ENCODE results near the gene NAGK. TPM values are rescaled to one million over a fixed set of nuclear protein-coding genes. Genes with fewer than 3 reads are reported as not detected.
A peak's percentile ranks its signal among the peaks of the same experiment; 100 is the strongest.
"Not testable (repeated sequence)": the region's sequence is repeated elsewhere in the genome, so short reads cannot be mapped to it uniquely, and the experiment has no call there.

NAGK gene
- total and polyA plus RNA-seq, 2 donors: 93.2 to 206 TPM

DNA sequence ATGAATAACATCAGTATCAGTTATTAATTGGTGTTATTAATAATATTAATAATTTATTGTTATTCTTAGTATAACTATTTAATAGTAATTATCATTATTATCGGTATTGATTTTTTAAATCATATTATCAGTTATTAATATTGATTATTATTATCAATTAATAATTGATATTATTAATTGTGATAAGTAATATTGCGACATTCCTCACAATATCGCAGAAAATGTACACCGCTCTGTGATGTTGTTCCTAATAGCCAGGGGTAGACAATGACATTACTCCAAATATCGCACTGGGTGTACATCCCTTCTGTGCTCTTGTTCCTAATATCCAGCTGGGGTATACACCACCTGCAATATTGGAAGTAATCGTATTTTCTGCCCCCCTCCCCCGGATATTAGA is 23.3 kb upstream of the NAGK start:
- H3K27me3 ChIP-seq (ENCODE audit: control insufficient read depth in 2 of 2, insufficient read depth in 1 of 2, low read length in 1 of 2): no peaks in the 10 kb centered on the region
- no peaks in the 10 kb centered on the region for H3K4me1 ChIP-seq (ENCODE audit: control insufficient read depth in 2 of 2, insufficient read depth in 2 of 2, low read length in 2 of 2)
- no peaks in the 10 kb centered on the region for H3K9me3 ChIP-seq (ENCODE audit: control insufficient read depth in 2 of 2, insufficient read depth in 1 of 2, low read length in 1 of 2)
- no peak overlapping the region for H3K27ac ChIP-seq (ENCODE audit: low read depth in 1 of 2, low read length in 1 of 2)
- H3K36me3 ChIP-seq (ENCODE audit: control insufficient read depth in 2 of 2, insufficient read depth in 2 of 2, low read length in 1 of 2): no peaks in the 10 kb centered on the region
- DNase-seq (ENCODE audit: low read depth in 6 of 9, low spot score in 9 of 9): no peak
- 97% methylated on average over 7 of the region's 7 CpGs for WGBS
- no peak overlapping the region for H3K4me3 ChIP-seq (ENCODE audit: low read length in 2 of 2)

GRCh38 chr2:71045865-71046548 is 22.4 kb upstream of the NAGK start:
- Histone ChIP-seq H3K27me3 (ENCODE audit: control insufficient read depth in 2 of 2, insufficient read depth in 1 of 2, low read length in 1 of 2) (no peaks in the 10 kb centered on the region), H3K9me3 (ENCODE audit: control insufficient read depth in 2 of 2, insufficient read depth in 1 of 2, low read length in 1 of 2) (no peaks in the 10 kb centered on the region), H3K27ac (ENCODE audit: low read depth in 1 of 2, low read length in 1 of 2) (no peak overlapping the region), H3K4me1 (ENCODE audit: control insufficient read depth in 2 of 2, insufficient read depth in 2 of 2, low read length in 2 of 2) (no peaks in the 10 kb centered on the region), H3K36me3 (ENCODE audit: control insufficient read depth in 2 of 2, insufficient read depth in 2 of 2, low read length in 1 of 2) (no peaks in the 10 kb centered on the region), H3K4me3 (ENCODE audit: low read length in 2 of 2) (no peak overlapping the region)
- no peak for DNase-seq (ENCODE audit: low read depth in 6 of 9, low spot score in 9 of 9)
- 80% methylated on average over 23 of the region's 23 CpGs for WGBS

GRCh38 chr2:71048096-71048495 is 20.4 kb upstream of the NAGK start:
- Histone ChIP-seq H3K36me3 (ENCODE audit: control insufficient read depth in 2 of 2, insufficient read depth in 2 of 2, low read length in 1 of 2) (no peaks in the 10 kb centered on the region), H3K4me3 (ENCODE audit: low read length in 2 of 2) (no peak overlapping the region), H3K9me3 (ENCODE audit: control insufficient read depth in 2 of 2, insufficient read depth in 1 of 2, low read length in 1 of 2) (no peaks in the 10 kb centered on the region), H3K27me3 (ENCODE audit: control insufficient read depth in 2 of 2, insufficient read depth in 1 of 2, low read length in 1 of 2) (no peaks in the 10 kb centered on the region), H3K4me1 (ENCODE audit: control insufficient read depth in 2 of 2, insufficient read depth in 2 of 2, low read length in 2 of 2) (no peaks in the 10 kb centered on the region), H3K27ac (ENCODE audit: low read depth in 1 of 2, low read length in 1 of 2) (no peak overlapping the region)
- DNase-seq (ENCODE audit: low read depth in 6 of 9, low spot score in 9 of 9): no peak
- WGBS: 81% methylated on average over 7 of the region's 7 CpGs

- 90% methylated on average over 10 of the region's 10 CpGs for WGBS
- H3K4me3 ChIP-seq (ENCODE audit: low read length in 2 of 2); DNase-seq (ENCODE audit: low read depth in 6 of 9, low spot score in 9 of 9); H3K4me1 ChIP-seq (ENCODE audit: control insufficient read depth in 2 of 2, insufficient read depth in 2 of 2, low read length in 2 of 2); H3K9me3 ChIP-seq (ENCODE audit: control insufficient read depth in 2 of 2, insufficient read depth in 1 of 2, low read length in 1 of 2); H3K27ac ChIP-seq (ENCODE audit: low read depth in 1 of 2, low read length in 1 of 2); H3K36me3 ChIP-seq (ENCODE audit: control insufficient read depth in 2 of 2, insufficient read depth in 2 of 2, low read length in 1 of 2); H3K27me3 ChIP-seq (ENCODE audit: control insufficient read depth in 2 of 2, insufficient read depth in 1 of 2, low read length in 1 of 2): not testable (repeated sequence)
These were observed 18.6 kb upstream of the NAGK start for GRCh38 chr2:71049704-71050360.

DNA sequence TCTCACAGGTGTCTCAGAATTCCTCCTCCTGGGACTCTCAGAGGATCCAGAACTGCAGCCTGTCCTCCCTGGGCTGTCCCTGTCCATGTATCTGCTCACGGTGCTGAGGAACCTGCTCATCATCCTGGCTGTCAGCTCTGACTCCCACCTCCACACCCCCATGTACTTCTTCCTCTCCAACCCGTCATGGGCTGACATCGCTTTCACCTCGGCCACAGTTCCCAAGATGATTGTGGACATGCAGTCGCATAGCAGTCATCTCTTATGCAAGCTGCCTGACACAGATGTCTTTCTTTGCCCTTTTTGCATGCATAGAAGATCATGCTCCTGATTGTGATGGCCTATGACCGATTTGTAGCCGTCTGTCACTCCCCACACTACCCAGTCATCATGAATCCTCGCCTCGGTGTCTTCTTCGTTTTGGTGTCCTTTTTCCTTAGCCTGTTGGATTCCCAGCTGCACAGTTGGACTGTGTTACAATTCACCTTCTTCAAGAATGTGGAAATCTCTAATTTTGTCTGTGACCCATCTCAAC is 13.2 kb upstream of the NAGK start:
- H3K9me3 ChIP-seq (ENCODE audit: control insufficient read depth in 2 of 2, insufficient read depth in 1 of 2, low read length in 1 of 2); DNase-seq (ENCODE audit: low read depth in 6 of 9, low spot score in 9 of 9); H3K4me1 ChIP-seq (ENCODE audit: control insufficient read depth in 2 of 2, insufficient read depth in 2 of 2, low read length in 2 of 2); H3K27me3 ChIP-seq (ENCODE audit: control insufficient read depth in 2 of 2, insufficient read depth in 1 of 2, low read length in 1 of 2); H3K36me3 ChIP-seq (ENCODE audit: control insufficient read depth in 2 of 2, insufficient read depth in 2 of 2, low read length in 1 of 2); H3K4me3 ChIP-seq (ENCODE audit: low read length in 2 of 2); H3K27ac ChIP-seq (ENCODE audit: low read depth in 1 of 2, low read length in 1 of 2): not testable (repeated sequence)
- 83% methylated on average over 10 of the region's 10 CpGs for WGBS

DNA sequence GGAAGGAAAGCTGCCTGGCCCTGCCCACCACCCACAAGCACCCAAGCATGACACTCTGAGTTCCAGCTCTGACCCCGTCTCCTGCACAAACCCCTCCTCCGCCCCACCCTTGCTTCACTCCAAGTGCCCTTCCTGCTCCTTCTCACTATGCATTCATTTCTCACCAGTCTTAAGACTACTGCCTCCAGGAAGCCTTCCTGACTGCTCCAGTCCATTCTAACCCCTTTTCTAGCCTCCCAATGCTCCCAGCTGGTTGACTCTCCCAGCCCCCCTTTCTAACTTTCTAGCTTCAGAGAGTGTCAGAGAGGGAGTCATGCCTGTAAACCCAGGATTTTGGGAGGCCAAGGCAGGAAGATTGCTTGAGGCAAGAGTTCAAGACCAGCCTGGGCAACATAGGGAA is 8.2 kb upstream of the NAGK start:
- Histone ChIP-seq H3K4me3 (ENCODE audit: low read length in 2 of 2) (no peak overlapping the region), H3K4me1 (ENCODE audit: control insufficient read depth in 2 of 2, insufficient read depth in 2 of 2, low read length in 2 of 2) (no peaks in the 10 kb centered on the region), H3K27ac (ENCODE audit: low read depth in 1 of 2, low read length in 1 of 2) (no peak overlapping the region), H3K27me3 (ENCODE audit: control insufficient read depth in 2 of 2, insufficient read depth in 1 of 2, low read length in 1 of 2) (no peaks in the 10 kb centered on the region), H3K9me3 (ENCODE audit: control insufficient read depth in 2 of 2, insufficient read depth in 1 of 2, low read length in 1 of 2) (no peaks in the 10 kb centered on the region), H3K36me3 (ENCODE audit: control insufficient read depth in 2 of 2, insufficient read depth in 2 of 2, low read length in 1 of 2) (no peaks in the 10 kb centered on the region)
- no peak for DNase-seq (ENCODE audit: low read depth in 6 of 9, low spot score in 9 of 9)
- 96% methylated on average over 2 of the region's 2 CpGs for WGBS

DNA sequence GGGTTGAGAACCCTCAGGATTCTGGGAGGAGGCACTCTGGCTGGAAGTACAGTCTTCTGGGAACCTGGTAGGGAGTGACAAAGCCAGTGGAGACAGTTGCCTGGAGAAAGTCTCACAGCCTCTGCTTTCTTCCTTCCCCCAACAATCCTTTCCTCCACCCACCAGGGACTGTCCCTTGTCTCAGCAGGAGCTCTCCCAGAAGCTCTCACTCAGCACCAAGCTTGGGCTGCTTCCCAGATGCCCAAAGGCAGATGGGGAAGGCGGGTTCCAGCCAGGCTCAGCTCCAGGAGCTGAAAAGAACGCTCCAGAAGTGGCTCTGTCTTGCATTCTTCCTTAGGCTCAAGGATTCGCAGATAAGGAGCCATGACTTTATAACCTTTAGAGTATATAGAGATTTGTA is 7.6 kb upstream of the NAGK start:
- H3K36me3 ChIP-seq (ENCODE audit: control insufficient read depth in 2 of 2, insufficient read depth in 2 of 2, low read length in 1 of 2): no peaks in the 10 kb centered on the region
- H3K4me3 ChIP-seq (ENCODE audit: low read length in 2 of 2): no peak overlapping the region
- no peaks in the 10 kb centered on the region for H3K27me3 ChIP-seq (ENCODE audit: control insufficient read depth in 2 of 2, insufficient read depth in 1 of 2, low read length in 1 of 2)
- DNase-seq (ENCODE audit: low read depth in 6 of 9, low spot score in 9 of 9): no peak
- H3K4me1 ChIP-seq (ENCODE audit: control insufficient read depth in 2 of 2, insufficient read depth in 2 of 2, low read length in 2 of 2): no peaks in the 10 kb centered on the region
- WGBS: 93% methylated on average over 3 of the region's 3 CpGs
- no peaks in the 10 kb centered on the region for H3K9me3 ChIP-seq (ENCODE audit: control insufficient read depth in 2 of 2, insufficient read depth in 1 of 2, low read length in 1 of 2)
- H3K27ac ChIP-seq (ENCODE audit: low read depth in 1 of 2, low read length in 1 of 2): no peak overlapping the region

GRCh38 chr2:71063216-71063615 is 5.2 kb upstream of the NAGK start:
- WGBS: 97% methylated on average over 1 of the region's 1 CpG
- H3K27me3 ChIP-seq (ENCODE audit: control insufficient read depth in 2 of 2, insufficient read depth in 1 of 2, low read length in 1 of 2): no peaks in the 10 kb centered on the region
- H3K4me1 ChIP-seq (ENCODE audit: control insufficient read depth in 2 of 2, insufficient read depth in 2 of 2, low read length in 2 of 2): peaks cover 3 to 7% of the 10 kb centered on the region in 2 donors
- no peak overlapping the region for H3K4me3 ChIP-seq (ENCODE audit: low read length in 2 of 2)
- H3K27ac ChIP-seq (ENCODE audit: low read depth in 1 of 2, low read length in 1 of 2): no peak overlapping the region
- no peaks in the 10 kb centered on the region for H3K36me3 ChIP-seq (ENCODE audit: control insufficient read depth in 2 of 2, insufficient read depth in 2 of 2, low read length in 1 of 2)
- DNase-seq (ENCODE audit: low read depth in 6 of 9, low spot score in 9 of 9): no peak
- peaks cover 0 to 1% of the 10 kb centered on the region in 2 donors for H3K9me3 ChIP-seq (ENCODE audit: control insufficient read depth in 2 of 2, insufficient read depth in 1 of 2, low read length in 1 of 2)

DNA sequence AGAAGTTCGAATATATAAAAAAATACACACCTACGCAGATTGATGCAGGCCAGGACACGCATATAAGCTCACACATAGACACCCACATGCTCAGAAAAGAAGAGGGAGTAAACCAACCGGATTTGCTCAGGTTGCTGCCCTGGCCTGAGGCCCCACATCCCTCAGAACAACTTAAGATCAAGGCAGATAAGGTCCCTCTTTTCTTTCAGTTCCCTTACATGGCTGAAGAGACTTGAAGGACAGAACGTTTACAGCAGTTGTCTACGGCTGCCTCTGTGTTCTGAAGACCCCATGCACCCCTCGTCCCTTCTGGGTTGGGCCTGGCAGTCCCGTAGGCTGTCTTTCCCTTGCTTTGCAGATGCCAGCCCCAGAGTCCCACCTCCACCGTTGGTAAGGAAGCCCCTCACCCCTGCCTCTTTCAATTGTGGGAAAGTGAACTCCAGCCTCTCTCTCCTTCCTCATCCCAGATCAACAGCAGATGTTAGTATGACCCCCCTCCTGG is 4.3 kb upstream of the NAGK start:
- H3K27ac ChIP-seq (ENCODE audit: low read depth in 1 of 2, low read length in 1 of 2): peak overlapping the region in 1 of 2 donors; percentile 55
- no peaks in the 10 kb centered on the region for H3K36me3 ChIP-seq (ENCODE audit: control insufficient read depth in 2 of 2, insufficient read depth in 2 of 2, low read length in 1 of 2)
- peaks cover 0 to 8% of the 10 kb centered on the region in 2 donors for H3K9me3 ChIP-seq (ENCODE audit: control insufficient read depth in 2 of 2, insufficient read depth in 1 of 2, low read length in 1 of 2)
- 80% methylated on average over 9 of the region's 9 CpGs for WGBS
- peaks cover 5 to 12% of the 10 kb centered on the region in 2 donors for H3K4me1 ChIP-seq (ENCODE audit: control insufficient read depth in 2 of 2, insufficient read depth in 2 of 2, low read length in 2 of 2)
- DNase-seq (ENCODE audit: low read depth in 6 of 9, low spot score in 9 of 9): no peak
- H3K4me3 ChIP-seq (ENCODE audit: low read length in 2 of 2): no peak overlapping the region
- H3K27me3 ChIP-seq (ENCODE audit: control insufficient read depth in 2 of 2, insufficient read depth in 1 of 2, low read length in 1 of 2): no peaks in the 10 kb centered on the region
